ENCODE measurements around the gene TCF7L1.

The TCF7L1 gene

GRCh38 chr2:85254540-85255300 is 121.5 kb downstream of the TCF7L1 start:
- TF ChIP-seq CTCF (IDR thresholded peaks at IDR 0.05; ENCODE audit: extremely low read depth, missing control alignments): no peak
- DNase-seq (ENCODE audit: low spot score): no peak

GRCh38 chr2:85255456-85255812 is 122.2 kb downstream of the TCF7L1 start:
- TF ChIP-seq CTCF (IDR thresholded peaks at IDR 0.05; ENCODE audit: extremely low read depth, missing control alignments): no peak
- no peak for DNase-seq (ENCODE audit: low spot score)

GRCh38 chr2:85255813-85256594 is 122.8 kb downstream of the TCF7L1 start:
- no peak for DNase-seq (ENCODE audit: low spot score)
- no peak for TF ChIP-seq CTCF (IDR thresholded peaks at IDR 0.05; ENCODE audit: extremely low read depth, missing control alignments)

- DNase-seq (ENCODE audit: low spot score): no peak
- no peak for TF ChIP-seq CTCF (IDR thresholded peaks at IDR 0.05; ENCODE audit: extremely low read depth, missing control alignments)
Observed at GRCh38 chr2:85257359-85257969, 124.3 kb downstream of the TCF7L1 start.

- TF ChIP-seq CTCF (IDR thresholded peaks at IDR 0.05; ENCODE audit: extremely low read depth, missing control alignments): no peak
Observed at GRCh38 chr2:85257970-85258605, 124.9 kb downstream of the TCF7L1 start.

GRCh38 chr2:85259101-85259590 is 126.0 kb downstream of the TCF7L1 start:
- no peak for TF ChIP-seq CTCF (IDR thresholded peaks at IDR 0.05; ENCODE audit: extremely low read depth, missing control alignments)
- no peak for DNase-seq (ENCODE audit: low spot score)

More at GRCh38 chr2:85257970-85258605, 124.9 kb downstream of the TCF7L1 start:
- no peak for DNase-seq (ENCODE audit: low spot score)
